Measurements from ENCODE around the gene MAD1L1. TPM values are rescaled to one million over a fixed set of nuclear protein-coding genes. Genes with fewer than 3 reads are reported as not detected.
"Not testable (repeated sequence)": the region's sequence is repeated elsewhere in the genome, so short reads cannot be mapped to it uniquely, and the experiment has no call there.

The MAD1L1 gene
- total RNA-seq, 2 donors from 2014 or later = 46.7 to 66.0 TPM

GRCh38 chr7:1881946-1882345 is 350.8 kb downstream of the MAD1L1 start:
- peaks cover 6% of the 10 kb centered on the region for H3K36me3 Mint-ChIP-seq (ENCODE audit: low read depth)
- H3K4me1 Mint-ChIP-seq = no peaks in the 10 kb centered on the region
- H3K9me3 Mint-ChIP-seq = peaks cover 4% of the 10 kb centered on the region
- H3K27ac Mint-ChIP-seq = no peak overlapping the region
- H3K4me3 Mint-ChIP-seq = no peak overlapping the region
- ATAC-seq (replicated peaks) = no peak
- no peaks in the 10 kb centered on the region for H3K27me3 Mint-ChIP-seq

- ATAC-seq (replicated peaks); H3K9me3 Mint-ChIP-seq; H3K4me1 Mint-ChIP-seq; H3K4me3 Mint-ChIP-seq; H3K36me3 Mint-ChIP-seq (ENCODE audit: low read depth); H3K27ac Mint-ChIP-seq; H3K27me3 Mint-ChIP-seq: not testable (repeated sequence)
Observed at GRCh38 chr7:1876641-1877040, 356.1 kb downstream of the MAD1L1 start.

- not testable (repeated sequence) for H3K4me1 Mint-ChIP-seq; H3K4me3 Mint-ChIP-seq; H3K36me3 Mint-ChIP-seq (ENCODE audit: low read depth); H3K27me3 Mint-ChIP-seq; H3K9me3 Mint-ChIP-seq; H3K27ac Mint-ChIP-seq
- ATAC-seq (replicated peaks) = peak; percentile 91
Observed at GRCh38 chr7:1875392-1876199, 357.1 kb downstream of the MAD1L1 start.

GRCh38 chr7:1874590-1875391 is 358.0 kb downstream of the MAD1L1 start:
- H3K27me3 Mint-ChIP-seq; H3K9me3 Mint-ChIP-seq; H3K4me1 Mint-ChIP-seq; H3K27ac Mint-ChIP-seq; H3K36me3 Mint-ChIP-seq (ENCODE audit: low read depth); H3K4me3 Mint-ChIP-seq: not testable (repeated sequence)
- peak; percentile 18 for ATAC-seq (replicated peaks)

GRCh38 chr7:1873857-1874589 is 358.7 kb downstream of the MAD1L1 start:
- Mint-ChIP-seq H3K9me3 (peaks cover 4% of the 10 kb centered on the region), H3K27me3 (no peaks in the 10 kb centered on the region), H3K4me1 (no peaks in the 10 kb centered on the region), H3K27ac (no peak overlapping the region), H3K36me3 (ENCODE audit: low read depth) (peaks cover 6% of the 10 kb centered on the region), H3K4me3 (no peak overlapping the region)
- ATAC-seq (replicated peaks) = no peak

GRCh38 chr7:1873421-1873820 is 359.3 kb downstream of the MAD1L1 start:
- Mint-ChIP-seq H3K36me3 (ENCODE audit: low read depth) (peaks cover 3% of the 10 kb centered on the region), H3K9me3 (peaks cover 4% of the 10 kb centered on the region), H3K4me3 (no peak overlapping the region), H3K27ac (no peak overlapping the region), H3K4me1 (no peaks in the 10 kb centered on the region), H3K27me3 (no peaks in the 10 kb centered on the region)
- no peak for ATAC-seq (replicated peaks)

GRCh38 chr7:1873070-1873405 is 359.7 kb downstream of the MAD1L1 start:
- no peaks in the 10 kb centered on the region for H3K4me1 Mint-ChIP-seq
- ATAC-seq (replicated peaks) = no peak

GRCh38 chr7:1872191-1873069 is 360.3 kb downstream of the MAD1L1 start:
- ATAC-seq (replicated peaks) = no peak
- Mint-ChIP-seq H3K4me3 (no peak overlapping the region), H3K27me3 (no peaks in the 10 kb centered on the region), H3K9me3 (no peaks in the 10 kb centered on the region), H3K4me1 (no peaks in the 10 kb centered on the region), H3K36me3 (ENCODE audit: low read depth) (no peaks in the 10 kb centered on the region), H3K27ac (no peak overlapping the region)

More at GRCh38 chr7:1873070-1873405, 359.7 kb downstream of the MAD1L1 start:
- peaks cover 4% of the 10 kb centered on the region for H3K9me3 Mint-ChIP-seq
- H3K27ac Mint-ChIP-seq = no peak overlapping the region
- H3K4me3 Mint-ChIP-seq = no peak overlapping the region
- H3K27me3 Mint-ChIP-seq = no peaks in the 10 kb centered on the region
- H3K36me3 Mint-ChIP-seq (ENCODE audit: low read depth) = no peaks in the 10 kb centered on the region

- H3K4me3 Mint-ChIP-seq = no peak overlapping the region
- no peak for ATAC-seq (replicated peaks)
- H3K9me3 Mint-ChIP-seq = no peaks in the 10 kb centered on the region
- no peaks in the 10 kb centered on the region for H3K4me1 Mint-ChIP-seq
- H3K36me3 Mint-ChIP-seq (ENCODE audit: low read depth) = no peaks in the 10 kb centered on the region
- H3K27ac Mint-ChIP-seq = no peak overlapping the region
- H3K27me3 Mint-ChIP-seq = no peaks in the 10 kb centered on the region
Observed at GRCh38 chr7:1869452-1870130, 363.2 kb downstream of the MAD1L1 start.

- no peak for ATAC-seq (replicated peaks)
- no peaks in the 10 kb centered on the region for H3K4me1 Mint-ChIP-seq
- no peaks in the 10 kb centered on the region for H3K36me3 Mint-ChIP-seq (ENCODE audit: low read depth)
- H3K9me3 Mint-ChIP-seq = no peaks in the 10 kb centered on the region
- H3K27me3 Mint-ChIP-seq = no peaks in the 10 kb centered on the region
- no peak overlapping the region for H3K4me3 Mint-ChIP-seq
- H3K27ac Mint-ChIP-seq = no peak overlapping the region
Observed at GRCh38 chr7:1868516-1869165, 364.1 kb downstream of the MAD1L1 start.

GRCh38 chr7:1867370-1868260 is 365.1 kb downstream of the MAD1L1 start:
- H3K27me3 Mint-ChIP-seq = no peaks in the 10 kb centered on the region
- no peak overlapping the region for H3K27ac Mint-ChIP-seq
- no peaks in the 10 kb centered on the region for H3K9me3 Mint-ChIP-seq
- no peak overlapping the region for H3K4me3 Mint-ChIP-seq
- no peak for ATAC-seq (replicated peaks)
- no peaks in the 10 kb centered on the region for H3K4me1 Mint-ChIP-seq
- H3K36me3 Mint-ChIP-seq (ENCODE audit: low read depth) = no peaks in the 10 kb centered on the region

- Mint-ChIP-seq H3K4me3 (no peak overlapping the region), H3K27ac (no peak overlapping the region), H3K36me3 (ENCODE audit: low read depth) (no peaks in the 10 kb centered on the region), H3K27me3 (no peaks in the 10 kb centered on the region), H3K9me3 (no peaks in the 10 kb centered on the region), H3K4me1 (no peaks in the 10 kb centered on the region)
- no peak for ATAC-seq (replicated peaks)
Observed at GRCh38 chr7:1866601-1867000, 366.1 kb downstream of the MAD1L1 start.

Measured in activated T-helper 17 cell treated with anti-CD3 and anti-CD28 coated beads, Interleukin-2, amount 50 U/mL, for 72 hours (primary cell).